Nucleus accumbens (tissue), 56 donors: ENCODE data around the gene ASB13.

Experiments
- DNase-seq, 56 donors: peaks; one replicate each; lab custom pipeline; 2025; lab: John Stamatoyannopoulos, UW

ASB13 gene, protein sequence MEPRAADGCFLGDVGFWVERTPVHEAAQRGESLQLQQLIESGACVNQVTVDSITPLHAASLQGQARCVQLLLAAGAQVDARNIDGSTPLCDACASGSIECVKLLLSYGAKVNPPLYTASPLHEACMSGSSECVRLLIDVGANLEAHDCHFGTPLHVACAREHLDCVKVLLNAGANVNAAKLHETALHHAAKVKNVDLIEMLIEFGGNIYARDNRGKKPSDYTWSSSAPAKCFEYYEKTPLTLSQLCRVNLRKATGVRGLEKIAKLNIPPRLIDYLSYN

GRCh38 chr10:5666008-5666840 lies at the start of gene ASB13:
ASB13 (minus strand) TSS chr10:5666595; CDS start chr10:5666551, 44 bp downstream.
- DNase-seq: peak in 47 of 56 donors; percentile 8 to 80 (median 46)

DNA sequence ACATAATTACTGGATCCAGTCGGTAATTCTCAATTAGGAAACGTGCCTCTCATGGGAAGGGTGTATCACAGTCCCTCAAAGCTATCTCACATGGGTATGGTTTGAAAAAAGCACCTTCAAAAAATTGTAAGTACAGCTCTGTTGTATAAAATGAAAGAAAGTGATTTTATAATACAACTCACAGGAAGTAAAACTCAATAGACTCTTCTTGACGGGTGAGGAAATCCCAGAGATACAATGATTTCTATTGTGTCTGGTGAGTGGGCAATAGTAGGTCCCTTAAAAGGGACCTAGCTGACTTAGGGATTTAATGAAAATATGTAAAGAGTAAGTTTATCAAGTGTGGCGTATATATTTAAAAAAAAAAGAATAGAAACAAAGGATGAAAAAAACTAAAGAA lies 45.2 kb upstream of the ASB13 start:
- DNase-seq: no peak

DNA sequence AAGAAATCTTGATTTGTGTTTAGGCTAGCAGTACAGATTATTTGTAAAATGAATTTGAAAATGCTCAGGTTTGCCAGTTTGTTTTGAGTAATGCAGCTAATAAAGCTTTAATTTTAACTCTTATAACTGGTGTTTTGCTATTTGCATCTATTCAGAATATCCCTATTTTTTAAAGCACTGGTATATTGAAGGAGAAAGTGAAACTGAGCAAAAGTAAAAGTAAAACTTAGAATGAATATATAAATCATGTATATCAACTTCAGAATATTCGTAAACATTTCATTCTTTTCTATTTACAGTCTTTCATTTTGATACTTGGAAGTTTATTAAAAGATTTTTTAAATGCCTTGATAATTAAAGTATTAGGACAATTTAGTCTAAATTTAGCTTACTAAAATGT lies 44.5 kb upstream of the ASB13 start:
- no peak for DNase-seq

DNA sequence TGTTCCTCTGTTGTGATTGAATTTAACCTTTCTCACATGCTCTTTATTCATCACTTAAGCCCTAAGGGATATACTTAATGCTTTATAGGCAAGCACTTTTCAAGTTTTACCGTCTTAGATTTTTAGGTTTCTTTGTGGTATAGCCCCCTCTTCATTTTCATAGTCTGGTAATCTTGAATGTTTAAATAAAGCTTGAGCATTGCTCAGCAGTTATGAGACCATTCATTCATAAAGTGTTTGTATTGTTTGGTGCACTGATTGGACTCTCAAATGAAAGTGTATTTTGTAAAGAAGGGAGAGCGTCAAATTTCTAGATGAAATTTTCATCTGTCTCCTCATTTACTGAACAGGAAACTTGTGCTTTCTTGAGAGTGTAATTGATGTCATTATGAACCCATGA lies 43.5 kb upstream of the ASB13 start:
- no peak for DNase-seq

DNA sequence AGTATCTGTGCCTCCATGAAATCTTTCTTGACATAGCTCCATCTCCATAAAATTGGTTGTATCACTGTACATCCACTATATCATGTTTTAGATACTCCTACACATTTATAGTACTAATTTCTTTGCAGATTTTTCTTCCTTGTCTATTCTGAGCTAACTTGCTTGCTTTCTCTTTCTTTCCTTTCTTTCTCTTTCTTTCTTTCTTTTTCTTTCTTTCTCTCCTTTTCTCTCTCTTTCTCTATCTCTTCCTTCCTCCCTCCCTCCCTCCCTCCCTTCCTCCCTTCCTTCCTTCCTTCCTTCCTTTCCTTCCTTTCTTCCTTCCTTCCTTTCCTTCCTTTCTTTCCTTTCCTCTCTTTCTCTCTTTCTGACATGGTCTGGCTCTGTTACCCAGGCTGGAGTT lies 42.0 kb upstream of the ASB13 start:
- no peak for DNase-seq

- DNase-seq: no peak
Observed at GRCh38 chr10:5698062-5698461, 31.7 kb upstream of the ASB13 start.

DNA sequence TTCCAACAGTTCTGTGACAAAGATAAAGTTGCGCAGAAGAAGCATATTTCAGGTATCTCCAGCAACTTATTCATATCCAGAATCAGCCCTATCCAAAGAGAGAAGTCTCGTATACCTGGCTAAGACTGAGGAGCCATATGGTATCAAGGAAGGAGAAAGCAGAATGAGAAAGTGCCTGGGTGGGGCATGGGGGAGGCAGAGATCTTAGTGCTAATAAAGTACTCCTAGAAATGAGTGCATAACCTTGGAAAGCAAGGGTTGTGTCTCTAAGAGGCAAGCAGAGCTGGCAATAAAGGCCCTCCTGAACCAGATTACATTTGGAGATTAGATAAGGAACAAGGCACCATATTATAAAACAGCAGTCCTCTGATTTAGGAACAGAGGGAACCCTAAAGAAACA lies 30.9 kb upstream of the ASB13 start:
- DNase-seq: no peak

GRCh38 chr10:5694573-5694972 lies 28.2 kb upstream of the ASB13 start:
- no peak for DNase-seq

- peak in 36 of 56 donors; percentile 2 to 52 (median 18) for DNase-seq
Observed at GRCh38 chr10:5692461-5693358, 26.3 kb upstream of the ASB13 start.

DNA sequence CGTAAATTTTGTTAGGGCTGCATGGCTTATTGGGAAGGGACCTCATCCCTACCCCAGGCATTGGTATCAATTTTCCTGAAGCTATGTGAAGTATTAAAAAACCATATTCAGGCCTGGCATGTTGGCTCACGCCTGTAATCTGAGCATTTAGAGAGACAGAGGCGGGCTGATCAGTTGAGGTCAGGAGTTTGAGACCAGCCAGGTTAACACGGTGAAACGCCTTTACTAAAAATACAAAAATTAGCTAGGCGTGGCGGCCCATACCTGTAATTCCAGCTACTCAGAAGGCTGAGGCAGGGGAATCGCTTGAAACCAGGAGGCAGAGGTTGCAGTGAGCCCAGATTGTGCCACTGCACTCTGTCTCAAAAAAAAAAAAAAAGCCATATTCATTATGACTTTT lies 25.4 kb upstream of the ASB13 start:
- no peak for DNase-seq

DNA sequence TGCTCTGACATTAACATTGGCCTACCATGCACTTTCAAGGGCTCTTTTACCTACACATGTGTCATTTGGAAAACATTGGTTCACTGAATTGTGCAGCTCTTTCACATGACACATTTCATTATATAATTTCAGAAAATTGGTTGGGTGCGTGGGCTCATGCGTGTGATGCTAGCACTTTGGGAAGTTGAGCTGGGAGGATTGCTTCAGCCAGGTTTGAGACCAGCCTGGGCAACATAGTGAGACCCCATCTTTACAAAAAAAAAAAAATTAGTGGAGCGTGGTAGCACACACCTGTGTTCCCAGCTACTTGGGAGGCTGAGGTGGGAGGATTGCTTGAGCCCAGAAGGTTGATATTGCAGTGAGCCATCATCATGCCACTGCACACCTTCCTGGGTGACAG lies 22.2 kb upstream of the ASB13 start:
- DNase-seq: no peak

- DNase-seq: no peak
Observed at GRCh38 chr10:5685764-5686240, 19.4 kb upstream of the ASB13 start.

- DNase-seq: peak in 47 of 56 donors; percentile 13 to 82 (median 51)
Observed at GRCh38 chr10:5684971-5685763, 18.8 kb upstream of the ASB13 start.

DNA sequence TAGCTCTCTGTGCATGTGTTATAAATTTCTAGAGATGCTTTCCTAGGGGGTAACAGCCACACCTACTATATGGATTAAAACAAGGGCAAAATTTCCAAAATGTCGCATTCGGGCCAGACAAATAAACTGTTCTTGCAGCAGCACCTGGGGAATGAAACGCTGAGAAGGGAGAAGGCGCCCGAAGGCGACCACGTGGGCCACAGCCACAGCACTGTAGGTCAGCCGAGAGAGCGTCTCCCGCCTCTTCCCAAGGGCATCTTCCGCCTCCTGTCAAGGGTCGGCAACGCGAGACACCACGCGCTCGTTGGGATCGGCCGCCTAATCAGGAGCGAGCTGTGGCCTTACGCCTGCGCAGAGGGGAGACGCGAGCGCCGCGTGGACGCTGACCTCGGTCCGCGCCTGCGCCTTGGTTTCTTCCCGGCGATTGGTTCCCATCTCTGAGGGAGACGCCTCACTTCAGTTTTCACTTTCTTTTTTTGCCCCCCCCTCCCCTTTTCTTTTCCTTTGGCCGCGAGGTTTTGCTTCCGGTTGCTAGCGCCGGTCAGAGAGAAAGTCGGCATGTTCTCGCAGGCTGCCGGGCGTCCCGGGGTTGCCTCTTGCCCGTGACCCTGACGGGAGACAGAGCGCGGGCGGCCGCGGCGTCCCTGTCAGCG lies 18.0 kb upstream of the ASB13 start, which contains the start of gene TASOR2:
Gene TASOR2, plus strand, starts transcription at position 521 of the 653 bp plus-strand sequence. CDS start 35,805 bp downstream, outside the sequence.
- DNase-seq: peak in 55 of 56 donors; percentile 85 to 99 (median 96)

- DNase-seq: no peak
Observed at GRCh38 chr10:5683065-5683464, 16.7 kb upstream of the ASB13 start.

- no peak for DNase-seq
Observed at GRCh38 chr10:5681930-5682329, 15.5 kb upstream of the ASB13 start.

GRCh38 chr10:5679606-5680005 lies 13.2 kb upstream of the ASB13 start:
- no peak for DNase-seq

DNA sequence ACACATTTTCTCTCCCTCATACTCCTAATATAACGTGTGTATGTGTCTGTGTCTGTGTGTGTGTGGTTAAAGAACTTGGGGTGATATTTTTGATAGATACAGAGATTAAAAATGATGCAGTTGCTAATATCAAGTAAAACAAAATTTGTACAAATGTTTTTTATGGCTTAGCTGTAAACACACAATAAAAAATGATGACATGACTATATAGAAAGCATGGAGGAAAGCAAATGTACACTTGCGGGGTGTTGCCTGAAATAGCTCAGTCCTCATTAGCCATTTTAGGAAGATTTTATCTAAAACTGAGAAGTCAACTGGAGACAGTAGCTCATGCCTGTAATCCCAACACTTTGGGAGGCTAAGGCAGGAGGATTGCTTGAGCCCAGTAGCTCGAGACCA lies 12.6 kb upstream of the ASB13 start:
- DNase-seq: no peak

DNA sequence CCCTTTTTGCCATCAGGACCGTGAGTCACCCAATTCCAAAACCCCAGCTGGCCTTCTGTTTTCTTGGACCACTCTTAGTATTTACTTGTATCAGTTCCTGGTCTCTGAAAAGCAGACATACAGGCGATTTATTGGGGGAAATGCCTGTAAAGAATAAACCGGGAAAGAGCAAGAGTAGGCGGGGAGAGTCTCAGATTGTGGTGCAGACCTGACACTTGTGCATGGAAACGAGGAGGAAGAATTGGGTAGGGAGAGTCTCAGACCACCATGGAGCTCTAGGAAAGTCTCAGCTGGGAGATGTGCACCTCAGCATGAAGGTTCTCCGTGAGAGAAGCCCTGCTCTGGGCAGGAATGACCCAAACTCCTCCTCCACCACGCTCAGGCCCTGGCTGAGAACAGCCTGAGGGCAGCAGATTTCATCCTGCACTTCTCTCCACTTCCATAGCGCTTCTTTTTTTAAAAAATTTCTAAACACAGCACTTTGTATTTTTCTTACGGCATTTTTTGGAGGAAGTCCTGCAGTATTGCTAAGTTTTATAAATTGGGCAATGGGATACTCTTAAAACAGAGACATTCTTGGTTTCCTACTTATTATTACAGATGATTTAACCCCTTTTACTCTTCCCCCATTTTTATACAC lies 12.1 kb upstream of the ASB13 start:
- no peak for DNase-seq
